HL-60 (cell line): ENCODE data around the gene EME2.

Experiments
- DNase-seq, 2 experiments: peaks; one replicate each; pipeline ENCODE4 v3.0.0-alpha.2; 2010 to 2020; ENCODE audit warnings: low read depth in 1 of 2, low spot score in 1 of 2
- H3K27ac ChIP-seq: fragments of 250-450 bp; sonication (Bioruptor Pico); replicated peaks from 2 replicates; pipeline ENCODE4 v1.5.1; 2020; ENCODE audit warnings: mild to moderate bottlenecking, moderate library complexity
- H3K27me3 ChIP-seq: fragments of 250-450 bp; sonication (Bioruptor Pico); 2 replicates; pipeline ENCODE4 v1.5.1; 2021; ENCODE audit warnings: mild to moderate bottlenecking, moderate library complexity; ENCODE audit not compliant: insufficient read depth, poor library complexity, severe bottlenecking
- H3K4me3 ChIP-seq: replicated peaks from 2 replicates; pipeline ENCODE4 v1.5.1; 2011; ENCODE audit warnings: mild to moderate bottlenecking, control low read depth, low read length; ENCODE audit not compliant: insufficient read depth
- CTCF ChIP-seq: IDR thresholded peaks from one replicate; pipeline ENCODE4 v1.5.1; 2011; ENCODE audit warnings: low read length, control low read depth, inconsistent platforms; ENCODE audit not compliant: insufficient read depth
- GABPA ChIP-seq: IDR thresholded peaks from 2 replicates; pipeline ENCODE4 v1.6.1; 2012; ENCODE audit warnings: low read depth
- POLR2AphosphoS5 ChIP-seq: IDR thresholded peaks from 2 replicates; pipeline ENCODE4 v1.6.1; 2012; ENCODE audit warnings: low read depth
- REST ChIP-seq: IDR thresholded peaks from 2 replicates; pipeline ENCODE4 v1.6.1; 2012; ENCODE audit warnings: low read depth; ENCODE audit not compliant: insufficient replicate concordance
- SPI1 ChIP-seq: IDR thresholded peaks from 2 replicates; pipeline ENCODE4 v1.6.1; 2012; ENCODE audit warnings: low read depth, mild to moderate bottlenecking, borderline replicate concordance

EME2 gene

GRCh38 chr16:1745900-1746692 is 26.5 kb upstream of the EME2 start:
- Histone ChIP-seq H3K4me3 (no peak overlapping the region), H3K27ac (no peak overlapping the region), H3K27me3 (no peaks in the 10 kb centered on the region)
- TF ChIP-seq POLR2AphosphoS5: no peak
- no peak for TF ChIP-seq REST
- TF ChIP-seq GABPA: no peak
- TF ChIP-seq CTCF: no peak
- no peak for TF ChIP-seq SPI1
- no peak for DNase-seq

GRCh38 chr16:1746693-1747195 is 25.9 kb upstream of the EME2 start:
- DNase-seq: no peak
- no peak overlapping the region for H3K27ac ChIP-seq
- TF ChIP-seq REST: no peak
- no peak for TF ChIP-seq GABPA
- TF ChIP-seq POLR2AphosphoS5: no peak
- TF ChIP-seq SPI1: no peak
- TF ChIP-seq CTCF: no peak
- no peaks in the 10 kb centered on the region for H3K27me3 ChIP-seq
- no peak overlapping the region for H3K4me3 ChIP-seq

GRCh38 chr16:1747934-1748333 is 24.7 kb upstream of the EME2 start:
- TF ChIP-seq GABPA (no peak), REST (no peak), POLR2AphosphoS5 (no peak), CTCF (no peak), SPI1 (no peak)
- Histone ChIP-seq H3K27me3 (no peaks in the 10 kb centered on the region), H3K4me3 (no peak overlapping the region), H3K27ac (no peak overlapping the region)
- no peak for DNase-seq
